Bronchial epithelial cell (primary cell): ENCODE results near the gene SCARF2. TPM values are rescaled to one million over a fixed set of nuclear protein-coding genes. Genes with fewer than 3 reads are reported as not detected.

ENCODE experiments used
- DNase-seq: peaks from one replicate; pipeline ENCODE4 v3.0.0-alpha.2; 2010; ENCODE audit warnings: low read depth
- FAIRE-seq: peaks from 2 replicates; lab custom pipeline; 2011; peaks lifted over from hg19 to GRCh38; lab: Jason Lieb, UNC
- H3K27me3 ChIP-seq: 2 replicates; pipeline ENCODE4 v1.5.1; 2011; ENCODE audit warnings: low read length; ENCODE audit not compliant: control insufficient read depth, insufficient read depth
- H3K36me3 ChIP-seq: 2 replicates; pipeline ENCODE4 v1.5.1; 2011; ENCODE audit warnings: low read length; ENCODE audit not compliant: control insufficient read depth, insufficient read depth
- H3K4me3 ChIP-seq: 2 replicates; pipeline ENCODE4 v1.5.1; 2011; ENCODE audit warnings: mild to moderate bottlenecking, low read depth, low read length, control low read depth
- CTCF ChIP-seq: IDR thresholded peaks from 2 replicates; pipeline ENCODE4 v1.5.1; 2011; ENCODE audit warnings: mild to moderate bottlenecking, moderate library complexity, low read length, control low read depth, inconsistent platforms; ENCODE audit not compliant: insufficient read depth, severe bottlenecking
- total RNA-seq: library from RNA; depleted of rRNA; stranded (reverse); fragments of >200 nt; gene quantifications from 2 replicates; pipeline ENCODE4 v1.2.1, GENCODE V29; 2014

Gene SCARF2
- total RNA-seq, 1 donor from 2014 or later = 0.53 TPM

GRCh38 chr22:20463324-20464095, 25.9 kb upstream of the SCARF2 start:
- FAIRE-seq = no peak
- Histone ChIP-seq H3K4me3 (no peak overlapping the region), H3K36me3 (peaks cover 4% of the 10 kb centered on the region), H3K27me3 (no peaks in the 10 kb centered on the region)
- no peak for TF ChIP-seq CTCF
- no peak for DNase-seq

DNA sequence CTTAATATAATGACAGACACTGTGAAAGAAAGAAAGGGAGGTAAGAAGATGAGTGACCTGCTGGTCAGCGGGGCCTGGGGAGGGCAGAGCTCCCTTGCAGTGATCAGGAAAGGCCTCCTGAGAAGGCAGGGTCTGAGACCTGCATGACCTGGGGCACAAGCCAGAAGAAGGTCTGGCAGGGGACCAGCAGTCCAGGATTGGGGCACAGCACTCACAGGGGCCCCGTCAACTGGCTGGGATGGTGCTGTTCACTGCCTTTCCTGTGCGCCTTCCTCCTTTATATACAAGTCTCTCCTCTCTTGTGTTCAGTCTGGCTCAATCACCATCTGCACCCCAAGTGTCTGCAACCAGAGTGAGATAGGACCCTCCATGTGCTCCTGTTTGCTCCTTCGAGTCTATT, 22.2 kb upstream of the SCARF2 start:
- no peak for TF ChIP-seq CTCF
- H3K4me3 ChIP-seq = no peak overlapping the region
- DNase-seq = no peak
- no peak for FAIRE-seq
- H3K27me3 ChIP-seq = no peaks in the 10 kb centered on the region
- H3K36me3 ChIP-seq = peaks cover 5% of the 10 kb centered on the region

DNA sequence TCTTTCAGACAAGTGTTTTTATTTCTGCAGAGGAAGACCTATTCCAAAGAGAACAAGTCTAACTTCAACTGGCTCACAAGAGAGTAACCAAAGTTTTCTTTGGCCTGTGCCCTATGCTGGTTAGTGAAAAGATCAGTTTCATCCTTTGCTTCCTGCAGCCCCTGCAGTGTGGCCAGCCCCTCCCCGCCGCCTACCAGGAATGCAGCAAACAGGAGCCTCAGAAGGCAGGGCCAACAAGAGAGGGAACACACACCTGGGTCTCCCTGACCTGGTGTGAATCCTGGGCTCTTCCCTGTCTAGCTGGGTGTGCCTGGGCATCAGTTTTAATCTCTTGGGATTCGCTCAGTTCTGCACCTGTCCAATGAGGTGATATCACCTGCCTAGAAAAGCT, 21.5 kb upstream of the SCARF2 start:
- FAIRE-seq (no peak), DNase-seq (no peak)
- Histone ChIP-seq H3K4me3 (no peak overlapping the region), H3K27me3 (no peaks in the 10 kb centered on the region), H3K36me3 (peaks cover 3% of the 10 kb centered on the region)
- TF ChIP-seq CTCF = no peak

DNA sequence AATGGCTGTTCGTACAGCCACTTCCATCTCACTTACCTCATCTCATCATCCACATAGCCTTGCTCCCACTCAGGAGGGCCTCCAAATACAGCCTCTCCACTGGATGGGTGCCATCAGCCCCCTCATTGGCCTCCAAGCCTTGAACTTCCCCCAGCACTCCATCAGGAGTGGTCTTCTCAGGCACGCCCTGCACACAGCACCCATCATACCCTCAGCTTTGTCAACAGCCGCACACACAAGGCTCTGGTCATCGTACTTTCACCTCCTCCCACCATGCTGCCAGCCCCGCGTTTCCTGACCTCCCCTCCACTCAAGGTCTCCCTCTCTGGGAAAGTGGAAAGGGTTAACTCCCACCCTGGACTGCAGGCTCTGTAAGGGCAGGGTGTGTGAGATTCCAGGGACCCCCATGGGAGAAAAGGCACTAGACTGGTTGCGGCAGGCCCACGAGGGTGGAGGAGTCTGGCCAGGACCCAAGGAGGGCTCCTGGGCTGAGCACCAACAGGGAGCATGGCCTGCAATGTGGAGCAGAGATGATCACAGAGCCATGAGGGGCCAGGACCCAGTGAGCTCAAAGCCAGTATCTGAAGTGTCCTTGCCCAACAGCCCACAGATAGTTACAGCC, 21.0 kb upstream of the SCARF2 start:
- Histone ChIP-seq H3K27me3 (no peaks in the 10 kb centered on the region), H3K4me3 (no peak overlapping the region), H3K36me3 (peaks cover 2% of the 10 kb centered on the region)
- TF ChIP-seq CTCF = no peak
- FAIRE-seq (no peak), DNase-seq (no peak)

GRCh38 chr22:20457506-20458240, 20.0 kb upstream of the SCARF2 start:
- peaks cover 2% of the 10 kb centered on the region for H3K36me3 ChIP-seq
- no peaks in the 10 kb centered on the region for H3K27me3 ChIP-seq
- H3K4me3 ChIP-seq = no peak overlapping the region
- FAIRE-seq (no peak), DNase-seq (no peak)
- TF ChIP-seq CTCF = no peak
